Measurements from ENCODE around the gene SDK1. TPM values are rescaled to one million over a fixed set of nuclear protein-coding genes. Genes with fewer than 3 reads are reported as not detected.
A peak's percentile ranks its signal among the peaks of the same experiment; 100 is the strongest.

SDK1 gene
- total and polyA plus RNA-seq, 4 donors: 1.9 to 46.3 (median 12.4) TPM

GRCh38 chr7:3778345-3778744 is 477.3 kb downstream of the SDK1 start:
- no peaks in the 10 kb centered on the region for H3K4me1 ChIP-seq (ENCODE audit: control insufficient read depth in 1 of 2, insufficient read depth in 2 of 2, low read length in 2 of 2)
- H3K4me3 ChIP-seq (ENCODE audit: low read length in 2 of 2): no peak overlapping the region
- H3K9me3 ChIP-seq (ENCODE audit: control insufficient read depth, low read length): peaks cover 4% of the 10 kb centered on the region
- WGBS, 2 donors: 40 to 43% methylated on average over 8 of the region's 8 CpGs
- DNase-seq (no peak), ATAC-seq (ENCODE audit: low FRiP score) (no peak)
- no peaks in the 10 kb centered on the region for H3K27me3 ChIP-seq (ENCODE audit: control insufficient read depth in 1 of 2, insufficient read depth in 2 of 2, low read length in 1 of 2)
- H3K36me3 ChIP-seq (ENCODE audit: control insufficient read depth in 1 of 2, insufficient read depth in 2 of 2, low read length in 1 of 2): peaks cover 0 to 5% of the 10 kb centered on the region in 2 donors
- no peak overlapping the region for H3K27ac ChIP-seq (ENCODE audit: low read depth in 1 of 2, low read length in 2 of 2)
- intact Hi-C loops (cut with DNase I): no loop called here

- no peak overlapping the region for H3K27ac ChIP-seq (ENCODE audit: low read depth in 1 of 2, low read length in 2 of 2)
- peaks cover 4% of the 10 kb centered on the region for H3K9me3 ChIP-seq (ENCODE audit: control insufficient read depth, low read length)
- intact Hi-C loops (cut with DNase I): no loop called here
- DNase-seq (no peak), ATAC-seq (ENCODE audit: low FRiP score) (no peak)
- peaks cover 0 to 5% of the 10 kb centered on the region in 2 donors for H3K36me3 ChIP-seq (ENCODE audit: control insufficient read depth in 1 of 2, insufficient read depth in 2 of 2, low read length in 1 of 2)
- 96% methylated on average over 2 of the region's 2 CpGs for WGBS, 2 donors
- H3K27me3 ChIP-seq (ENCODE audit: control insufficient read depth in 1 of 2, insufficient read depth in 2 of 2, low read length in 1 of 2): no peaks in the 10 kb centered on the region
- H3K4me3 ChIP-seq (ENCODE audit: low read length in 2 of 2): no peak overlapping the region
- H3K4me1 ChIP-seq (ENCODE audit: control insufficient read depth in 1 of 2, insufficient read depth in 2 of 2, low read length in 2 of 2): no peaks in the 10 kb centered on the region
Measured at GRCh38 chr7:3780016-3780415, 479.0 kb downstream of the SDK1 start.

GRCh38 chr7:3780525-3780924 is 479.5 kb downstream of the SDK1 start:
- H3K27me3 ChIP-seq (ENCODE audit: control insufficient read depth in 1 of 2, insufficient read depth in 2 of 2, low read length in 1 of 2): no peaks in the 10 kb centered on the region
- no peaks in the 10 kb centered on the region for H3K4me1 ChIP-seq (ENCODE audit: control insufficient read depth in 1 of 2, insufficient read depth in 2 of 2, low read length in 2 of 2)
- no peak overlapping the region for H3K27ac ChIP-seq (ENCODE audit: low read depth in 1 of 2, low read length in 2 of 2)
- H3K4me3 ChIP-seq (ENCODE audit: low read length in 2 of 2): no peak overlapping the region
- ATAC-seq (ENCODE audit: low FRiP score) (no peak), DNase-seq (no peak)
- WGBS, 2 donors: 86 to 96% methylated on average over 2 of the region's 2 CpGs
- intact Hi-C loops (cut with DNase I): no loop called here
- H3K9me3 ChIP-seq (ENCODE audit: control insufficient read depth, low read length): peaks cover 4% of the 10 kb centered on the region
- H3K36me3 ChIP-seq (ENCODE audit: control insufficient read depth in 1 of 2, insufficient read depth in 2 of 2, low read length in 1 of 2): peaks cover 0 to 5% of the 10 kb centered on the region in 2 donors

GRCh38 chr7:3781607-3782006 is 480.6 kb downstream of the SDK1 start:
- intact Hi-C loops (cut with DNase I): no loop called here
- 90 to 93% methylated on average over 1 of the region's 1 CpG for WGBS, 2 donors
- no peaks in the 10 kb centered on the region for H3K4me1 ChIP-seq (ENCODE audit: control insufficient read depth in 1 of 2, insufficient read depth in 2 of 2, low read length in 2 of 2)
- peaks cover 4% of the 10 kb centered on the region for H3K9me3 ChIP-seq (ENCODE audit: control insufficient read depth, low read length)
- ATAC-seq (ENCODE audit: low FRiP score) (no peak), DNase-seq (no peak)
- H3K27ac ChIP-seq (ENCODE audit: low read depth in 1 of 2, low read length in 2 of 2): no peak overlapping the region
- H3K4me3 ChIP-seq (ENCODE audit: low read length in 2 of 2): no peak overlapping the region
- no peaks in the 10 kb centered on the region for H3K27me3 ChIP-seq (ENCODE audit: control insufficient read depth in 1 of 2, insufficient read depth in 2 of 2, low read length in 1 of 2)
- peaks cover 0 to 5% of the 10 kb centered on the region in 2 donors for H3K36me3 ChIP-seq (ENCODE audit: control insufficient read depth in 1 of 2, insufficient read depth in 2 of 2, low read length in 1 of 2)

GRCh38 chr7:3787717-3788264 is 486.7 kb downstream of the SDK1 start:
- H3K27ac ChIP-seq (ENCODE audit: low read depth in 1 of 2, low read length in 2 of 2): no peak overlapping the region
- H3K9me3 ChIP-seq (ENCODE audit: control insufficient read depth, low read length): no peaks in the 10 kb centered on the region
- H3K4me3 ChIP-seq (ENCODE audit: low read length in 2 of 2): no peak overlapping the region
- ATAC-seq (ENCODE audit: low FRiP score) (peak; percentile 49), DNase-seq (peak in 1 of 2 donors; percentile 79)
- 36% methylated on average over 15 of the region's 15 CpGs for WGBS, 2 donors
- no peaks in the 10 kb centered on the region for H3K4me1 ChIP-seq (ENCODE audit: control insufficient read depth in 1 of 2, insufficient read depth in 2 of 2, low read length in 2 of 2)
- no peaks in the 10 kb centered on the region for H3K36me3 ChIP-seq (ENCODE audit: control insufficient read depth in 1 of 2, insufficient read depth in 2 of 2, low read length in 1 of 2)
- H3K27me3 ChIP-seq (ENCODE audit: control insufficient read depth in 1 of 2, insufficient read depth in 2 of 2, low read length in 1 of 2): no peaks in the 10 kb centered on the region
- intact Hi-C loops (cut with DNase I): no loop called here

- no peak for DNase-seq
- Histone ChIP-seq H3K27ac (ENCODE audit: low read depth in 1 of 2, low read length in 2 of 2) (no peak overlapping the region), H3K4me1 (ENCODE audit: control insufficient read depth in 1 of 2, insufficient read depth in 2 of 2, low read length in 2 of 2) (peaks cover 0 to 4% of the 10 kb centered on the region in 2 donors), H3K36me3 (ENCODE audit: control insufficient read depth in 1 of 2, insufficient read depth in 2 of 2, low read length in 1 of 2) (no peaks in the 10 kb centered on the region), H3K4me3 (ENCODE audit: low read length in 2 of 2) (no peak overlapping the region), H3K27me3 (ENCODE audit: control insufficient read depth in 1 of 2, insufficient read depth in 2 of 2, low read length in 1 of 2) (no peaks in the 10 kb centered on the region), H3K9me3 (ENCODE audit: control insufficient read depth, low read length) (no peaks in the 10 kb centered on the region)
- WGBS, 2 donors: 90 to 95% methylated on average over 2 of the region's 2 CpGs
- no peak for ATAC-seq (ENCODE audit: low FRiP score)
- intact Hi-C loops (cut with DNase I): no loop called here
Measured at GRCh38 chr7:3790803-3791202, 489.8 kb downstream of the SDK1 start.

- Histone ChIP-seq H3K4me3 (ENCODE audit: low read length in 2 of 2) (no peak overlapping the region), H3K36me3 (ENCODE audit: control insufficient read depth in 1 of 2, insufficient read depth in 2 of 2, low read length in 1 of 2) (no peaks in the 10 kb centered on the region), H3K4me1 (ENCODE audit: control insufficient read depth in 1 of 2, insufficient read depth in 2 of 2, low read length in 2 of 2) (peaks cover 0 to 4% of the 10 kb centered on the region in 2 donors), H3K27ac (ENCODE audit: low read depth in 1 of 2, low read length in 2 of 2) (no peak overlapping the region), H3K27me3 (ENCODE audit: control insufficient read depth in 1 of 2, insufficient read depth in 2 of 2, low read length in 1 of 2) (no peaks in the 10 kb centered on the region), H3K9me3 (ENCODE audit: control insufficient read depth, low read length) (no peaks in the 10 kb centered on the region)
- intact Hi-C loops (cut with DNase I): no loop called here
- ATAC-seq (ENCODE audit: low FRiP score) (no peak), DNase-seq (no peak)
- 84% methylated on average over 9 of the region's 9 CpGs for WGBS, 2 donors
Measured at GRCh38 chr7:3791327-3791726, 490.3 kb downstream of the SDK1 start.

- 40 to 47% methylated on average over 4 of the region's 4 CpGs for WGBS, 2 donors
Measured at GRCh38 chr7:3795141-3795540, 494.1 kb downstream of the SDK1 start.

GRCh38 chr7:3795781-3796180 is 494.7 kb downstream of the SDK1 start:
- ATAC-seq (ENCODE audit: low FRiP score) (no peak), DNase-seq (no peak)
- 41 to 43% methylated on average over 3 of the region's 3 CpGs for whole genome bisulfite sequencing, 2 donors
- no peaks in the 10 kb centered on the region for H3K27me3 ChIP-seq (ENCODE audit: control insufficient read depth in 1 of 2, insufficient read depth in 2 of 2, low read length in 1 of 2)
- peaks cover 0 to 4% of the 10 kb centered on the region in 2 donors for H3K4me1 ChIP-seq (ENCODE audit: control insufficient read depth in 1 of 2, insufficient read depth in 2 of 2, low read length in 2 of 2)
- H3K4me3 ChIP-seq (ENCODE audit: low read length in 2 of 2): no peak overlapping the region
- intact Hi-C loops (cut with DNase I): no loop called here
- no peaks in the 10 kb centered on the region for H3K9me3 ChIP-seq (ENCODE audit: control insufficient read depth, low read length)
- no peak overlapping the region for H3K27ac ChIP-seq (ENCODE audit: low read depth in 1 of 2, low read length in 2 of 2)
- no peaks in the 10 kb centered on the region for H3K36me3 ChIP-seq (ENCODE audit: control insufficient read depth in 1 of 2, insufficient read depth in 2 of 2, low read length in 1 of 2)

More at GRCh38 chr7:3795141-3795540, 494.1 kb downstream of the SDK1 start:
- no peak for ATAC-seq (ENCODE audit: low FRiP score)
- no peaks in the 10 kb centered on the region for H3K27me3 ChIP-seq (ENCODE audit: control insufficient read depth in 1 of 2, insufficient read depth in 2 of 2, low read length in 1 of 2)
- intact Hi-C loops (cut with DNase I): no loop called here
- H3K27ac ChIP-seq (ENCODE audit: low read depth in 1 of 2, low read length in 2 of 2): no peak overlapping the region
- no peaks in the 10 kb centered on the region for H3K36me3 ChIP-seq (ENCODE audit: control insufficient read depth in 1 of 2, insufficient read depth in 2 of 2, low read length in 1 of 2)
- H3K4me3 ChIP-seq (ENCODE audit: low read length in 2 of 2): no peak overlapping the region
- H3K9me3 ChIP-seq (ENCODE audit: control insufficient read depth, low read length): no peaks in the 10 kb centered on the region
- peaks cover 0 to 4% of the 10 kb centered on the region in 2 donors for H3K4me1 ChIP-seq (ENCODE audit: control insufficient read depth in 1 of 2, insufficient read depth in 2 of 2, low read length in 2 of 2)
- DNase-seq: no peak
